GM08714 (cell line): ENCODE results near the gene ATP6AP2.

Experiments
- H3K4me3 ChIP-seq: fragments of 200-500 bp; sonication (Bioruptor generic); 2 replicates; pipeline ENCODE4 v1.5.1; 2014; ENCODE audit warnings: mild to moderate bottlenecking, low read length, inconsistent platforms
- ZNF274 ChIP-seq: IDR thresholded peaks from 2 replicates; pipeline ENCODE4 v1.6.1; 2012; ENCODE audit warnings: mild to moderate bottlenecking, low read depth, low read length

ATP6AP2 gene

DNA sequence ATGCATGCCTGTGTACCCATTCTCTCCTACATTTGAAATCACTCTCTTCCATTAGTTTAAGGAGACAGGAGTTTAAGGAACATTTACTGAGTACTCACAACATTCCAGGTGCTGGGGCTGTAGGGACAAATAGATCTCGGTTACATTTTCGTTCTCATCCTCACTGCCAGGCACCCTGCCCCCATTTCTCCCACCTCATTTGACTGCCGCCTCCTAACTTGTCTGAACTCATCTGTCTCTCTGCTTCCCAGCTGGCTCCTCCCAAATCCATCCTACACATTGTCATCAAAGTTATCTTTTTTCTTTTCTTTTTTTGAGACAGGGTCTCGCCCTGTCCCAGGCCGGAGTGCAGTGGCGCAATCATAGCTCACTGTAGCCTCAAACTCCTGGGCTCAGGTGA lies 22.7 kb downstream of the ATP6AP2 start:
- no peak for TF ChIP-seq ZNF274

DNA sequence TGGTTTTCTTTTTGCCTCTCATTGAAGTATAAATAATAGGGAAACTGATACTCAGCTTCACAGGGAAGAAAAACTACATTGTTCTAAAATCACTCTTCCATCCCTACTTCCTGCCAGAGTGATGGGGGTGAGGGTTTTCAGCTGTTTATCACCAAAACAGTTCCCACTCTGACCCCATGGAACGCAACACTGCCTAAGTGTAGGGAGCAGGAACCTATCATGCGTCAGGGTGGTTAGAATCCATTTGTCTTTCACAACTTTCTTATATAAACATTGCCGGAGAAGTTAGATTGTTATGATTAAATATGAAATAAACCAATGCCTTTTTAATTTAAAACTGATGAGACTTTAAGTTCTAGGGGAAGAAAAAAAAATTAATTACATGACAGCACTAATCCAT lies 26.6 kb downstream of the ATP6AP2 start:
- TF ChIP-seq ZNF274: no peak
- H3K4me3 ChIP-seq: no peak overlapping the region

More for the DNA sequence above, 22.7 kb downstream of the ATP6AP2 start:
- H3K4me3 ChIP-seq: no peak overlapping the region

DNA sequence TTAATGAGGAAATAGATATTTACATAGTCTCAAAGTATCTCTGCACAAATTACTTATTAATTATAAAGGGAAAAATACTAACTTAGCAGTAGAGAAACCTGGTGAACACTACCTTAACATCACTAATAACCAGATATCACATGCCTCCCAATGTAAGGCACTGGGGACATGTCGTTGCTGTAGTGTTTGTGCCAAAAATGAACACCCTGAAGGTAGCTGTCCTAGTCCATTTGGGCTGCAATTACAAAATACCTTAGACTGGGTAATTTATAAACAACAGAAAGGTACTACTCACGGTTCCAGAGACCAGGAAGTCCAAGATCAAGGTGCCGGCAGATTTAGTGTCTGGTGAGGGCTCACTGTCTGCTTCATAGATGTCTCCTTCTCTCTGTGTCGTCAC lies 31.7 kb downstream of the ATP6AP2 start:
- H3K4me3 ChIP-seq: no peak overlapping the region
- TF ChIP-seq ZNF274: no peak

DNA sequence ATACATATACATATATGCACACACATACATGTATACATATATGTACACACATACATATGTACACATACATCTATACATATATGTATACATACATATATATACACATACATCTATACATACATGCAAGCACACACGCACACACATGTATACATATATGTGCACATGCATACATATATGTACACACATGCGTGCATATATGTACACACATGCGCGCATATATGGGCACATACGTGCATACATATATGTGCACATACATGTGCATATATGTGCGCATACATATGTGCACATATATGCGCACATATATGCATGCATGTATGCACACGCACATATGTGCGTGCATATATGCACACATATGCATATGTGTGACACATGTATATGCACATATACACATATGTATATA lies 35.2 kb downstream of the ATP6AP2 start:
- H3K4me3 ChIP-seq: no peak overlapping the region
- TF ChIP-seq ZNF274: no peak

DNA sequence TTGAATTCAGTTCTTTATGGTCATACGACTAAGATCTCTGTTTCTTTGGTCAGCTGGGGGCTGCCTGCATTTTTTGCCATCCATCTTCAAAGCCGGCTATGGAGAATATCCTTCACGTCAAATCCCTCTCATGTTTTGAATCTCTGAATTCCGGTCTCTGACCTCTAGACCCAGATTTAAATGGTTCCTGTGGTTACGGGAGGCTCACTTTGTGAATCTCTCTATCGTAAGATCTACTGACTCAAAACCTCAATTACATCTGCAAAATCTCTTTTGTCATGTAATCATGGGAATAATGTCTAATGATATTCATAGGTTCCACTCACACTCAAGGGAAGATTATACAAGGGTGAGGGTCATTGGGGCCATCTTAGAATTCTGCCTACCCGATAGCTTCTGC lies 36.8 kb downstream of the ATP6AP2 start:
- H3K4me3 ChIP-seq: no peak overlapping the region
- no peak for TF ChIP-seq ZNF274

DNA sequence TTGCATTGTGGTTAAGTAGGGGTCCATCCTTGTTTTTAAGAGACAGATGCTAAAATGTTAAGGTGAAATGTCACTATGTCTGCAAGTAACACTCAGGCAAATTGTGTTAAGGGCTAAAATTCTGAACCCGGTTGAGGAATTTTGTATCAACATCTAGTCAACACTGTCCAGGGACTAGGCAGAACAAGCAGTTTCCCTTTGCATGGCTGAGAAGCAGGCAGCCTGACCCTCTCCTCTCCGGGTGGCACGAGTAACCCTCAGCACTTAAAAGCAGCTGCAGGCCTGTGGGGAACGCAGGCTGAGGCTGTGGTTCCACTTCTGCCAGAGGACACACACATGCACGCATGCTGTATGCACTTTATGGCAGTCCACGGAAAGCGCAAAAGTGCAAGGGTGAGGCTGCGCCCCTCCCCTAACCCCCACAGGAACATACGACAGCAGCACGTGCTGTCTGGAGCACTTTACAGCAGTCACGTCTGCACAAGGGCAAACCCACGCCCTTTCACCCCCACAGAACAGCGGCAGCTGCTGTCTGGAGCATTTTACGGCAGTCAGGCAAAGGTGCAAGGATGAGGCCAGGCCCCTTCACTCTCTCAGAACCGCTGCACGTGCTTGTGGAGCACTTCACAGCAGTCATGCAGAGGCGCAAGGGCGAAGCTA lies 41.8 kb downstream of the ATP6AP2 start:
- no peak overlapping the region for H3K4me3 ChIP-seq
- TF ChIP-seq ZNF274: no peak

DNA sequence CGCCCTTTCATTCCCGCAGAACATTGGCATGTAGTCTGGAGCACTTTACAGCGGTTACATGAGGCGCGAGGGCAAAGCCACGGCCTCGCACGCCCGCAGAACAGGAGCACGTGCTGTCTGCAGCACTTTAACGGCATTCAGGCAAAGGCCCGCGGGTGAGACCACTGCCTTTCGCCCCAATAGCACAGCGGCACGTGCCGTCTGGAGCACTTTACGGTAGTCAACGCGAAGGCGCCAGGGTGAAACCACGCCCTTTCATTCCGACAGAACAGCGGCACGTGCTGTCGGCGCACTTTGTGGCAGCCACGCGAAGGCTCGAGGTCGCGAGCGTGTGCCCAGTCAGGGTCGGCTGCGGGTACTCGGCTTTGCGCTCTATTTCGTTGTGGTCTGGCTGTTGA lies 42.4 kb downstream of the ATP6AP2 start, which contains the start of gene MPC1L:
Gene MPC1L, plus strand, starts transcription at position 290 of the 398 bp plus-strand sequence. CDS start 138 bp downstream, outside the sequence.
- TF ChIP-seq ZNF274: no peak

DNA sequence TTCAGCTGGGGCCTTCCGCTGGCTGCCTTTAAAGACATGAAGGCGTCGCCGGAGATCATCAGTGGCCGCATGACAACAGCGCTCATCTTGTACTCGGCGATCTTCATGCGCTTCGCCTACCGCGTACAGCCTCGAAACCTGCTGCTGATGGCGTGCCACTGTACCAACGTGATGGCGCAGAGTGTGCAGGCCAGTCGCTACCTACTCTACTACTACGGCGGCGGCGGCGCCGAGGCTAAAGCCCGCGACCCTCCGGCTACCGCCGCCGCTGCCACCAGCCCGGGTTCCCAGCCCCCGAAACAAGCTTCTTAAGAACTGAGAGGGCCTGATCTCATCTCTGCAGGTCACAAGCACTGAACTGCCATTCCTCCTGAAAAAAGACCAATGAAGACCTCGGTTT lies 42.9 kb downstream of the ATP6AP2 start:
- H3K4me3 ChIP-seq: no peak overlapping the region
- no peak for TF ChIP-seq ZNF274

More for the DNA sequence above, 42.4 kb downstream of the ATP6AP2 start, which contains the start of gene MPC1L:
- no peak within 1 kb of the TSS for H3K4me3 ChIP-seq

DNA sequence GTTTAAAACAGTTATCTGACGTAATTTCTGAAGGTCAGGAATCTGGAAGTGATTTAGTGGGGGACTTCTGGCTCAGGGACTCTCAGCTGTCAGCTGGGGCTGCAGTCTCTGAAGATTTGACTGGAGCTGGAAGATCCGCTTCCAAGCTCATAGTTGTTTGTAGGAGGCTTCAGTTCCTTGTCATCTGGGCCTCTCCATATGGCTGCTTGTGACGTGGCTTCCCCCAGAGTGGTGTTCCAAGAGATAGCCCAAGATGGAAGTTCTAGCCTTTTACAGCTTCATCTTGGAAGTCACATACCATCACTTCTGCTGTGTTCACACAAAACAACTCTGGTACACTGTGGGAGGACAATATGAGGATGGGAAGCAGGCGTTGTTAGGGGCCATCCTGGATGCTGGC lies 44.5 kb downstream of the ATP6AP2 start:
- no peak for TF ChIP-seq ZNF274

DNA sequence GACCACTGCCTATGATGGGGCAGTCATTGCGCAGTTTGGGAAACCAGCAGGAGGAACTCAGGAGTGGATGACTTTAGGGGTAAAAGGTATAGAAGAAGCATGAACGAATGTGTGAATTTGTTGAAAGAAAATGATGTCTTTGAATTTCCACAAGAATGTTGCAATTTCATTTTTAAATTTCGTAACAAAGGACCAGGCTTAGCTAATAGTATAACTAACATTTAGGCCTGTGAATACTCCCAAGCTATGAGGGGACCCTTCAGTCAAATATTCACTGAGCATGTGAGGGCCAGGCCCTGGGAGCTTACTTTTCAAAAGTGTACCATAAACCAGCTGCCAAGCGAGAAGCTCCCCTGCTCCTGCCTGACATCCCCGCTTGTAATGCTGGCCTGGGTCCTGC lies 47.7 kb downstream of the ATP6AP2 start:
- H3K4me3 ChIP-seq: no peak overlapping the region
- no peak for TF ChIP-seq ZNF274

More for the DNA sequence above, 44.5 kb downstream of the ATP6AP2 start:
- H3K4me3 ChIP-seq: no peak overlapping the region

DNA sequence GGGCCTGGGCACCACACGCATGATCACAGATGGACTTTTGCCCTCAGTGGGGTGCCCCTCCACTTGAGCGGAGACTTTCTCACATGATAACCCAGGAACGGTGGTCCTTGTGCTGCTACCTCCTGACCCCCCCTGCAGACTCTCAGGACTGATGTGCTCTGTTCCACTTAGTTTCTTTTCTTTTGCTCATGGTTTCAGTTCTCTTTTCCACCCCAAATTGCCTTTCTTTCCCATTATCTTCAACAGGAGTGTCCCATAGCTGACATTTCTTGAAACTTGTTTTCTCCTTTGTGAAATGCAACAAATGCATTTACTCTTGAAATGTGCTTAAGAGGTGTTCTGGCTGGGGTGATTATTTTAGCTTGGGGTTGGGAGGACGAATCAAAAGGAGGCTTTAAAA lies 51.4 kb downstream of the ATP6AP2 start:
- H3K4me3 ChIP-seq: no peak overlapping the region
- no peak for TF ChIP-seq ZNF274

DNA sequence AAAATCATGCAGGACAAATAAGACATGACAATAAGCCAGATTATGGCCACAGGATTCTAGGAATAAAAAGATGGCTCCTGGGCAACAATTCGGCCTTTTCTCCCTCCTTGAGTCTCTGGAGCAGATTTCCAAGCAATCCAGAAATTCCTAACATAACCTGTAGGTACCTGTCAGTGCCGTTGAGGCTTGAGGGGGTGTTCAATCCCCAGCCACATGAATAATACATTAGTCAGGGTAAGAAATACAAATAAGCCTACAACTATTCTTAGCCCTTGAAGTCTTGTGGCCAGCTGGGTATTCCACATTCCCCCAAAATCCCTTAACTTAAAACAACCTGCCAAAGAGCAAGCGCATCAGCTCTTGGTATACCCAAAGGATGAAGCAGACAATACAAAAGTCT lies 56.9 kb downstream of the ATP6AP2 start:
- H3K4me3 ChIP-seq: no peak overlapping the region
- no peak for TF ChIP-seq ZNF274

DNA sequence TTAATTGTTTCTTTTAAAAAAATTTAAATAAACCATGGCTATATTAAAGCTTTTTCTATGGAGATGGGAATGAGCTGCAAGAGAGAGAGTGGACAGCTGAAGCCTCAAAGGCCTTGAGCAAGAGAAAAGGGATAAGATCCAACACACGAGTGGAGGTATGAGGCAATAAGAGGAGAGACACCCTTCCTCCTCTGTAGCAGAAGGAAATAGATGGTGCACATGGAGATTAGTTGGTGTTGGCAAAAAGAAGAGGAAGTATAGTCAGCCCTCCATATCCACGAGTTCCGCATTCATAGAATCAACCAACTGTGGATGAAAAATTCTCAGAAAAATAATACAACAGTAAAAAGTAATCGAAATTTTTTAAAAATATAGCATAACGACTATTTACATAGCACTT lies 63.4 kb downstream of the ATP6AP2 start:
- H3K4me3 ChIP-seq: peak overlapping the region; percentile 70
- TF ChIP-seq ZNF274: no peak

DNA sequence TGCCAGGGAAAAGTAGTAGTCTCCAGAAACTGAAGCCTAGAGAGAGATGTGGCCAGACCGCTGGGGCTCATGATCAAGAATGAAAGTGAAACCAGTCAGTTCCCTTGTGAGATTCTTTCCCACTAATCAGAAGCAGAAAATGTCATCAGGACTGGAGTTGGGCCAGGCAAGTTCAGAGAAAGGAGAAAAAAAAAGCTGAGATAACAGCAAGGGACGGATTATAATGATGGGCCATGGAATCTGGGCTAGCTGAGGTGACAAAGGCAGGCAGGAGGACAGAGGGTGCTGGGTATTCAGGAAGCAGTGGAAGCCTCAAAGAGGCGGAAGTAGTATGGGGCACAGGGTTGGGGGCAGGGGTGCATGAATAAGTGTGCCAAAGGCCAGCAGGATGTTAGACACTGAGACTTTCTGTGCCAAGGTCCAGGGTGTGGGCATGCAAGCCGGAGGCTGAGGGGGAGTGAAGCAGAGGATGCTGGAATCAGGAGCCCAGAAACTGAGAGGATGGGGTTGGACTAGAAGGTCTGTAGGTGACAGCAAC lies 64.1 kb downstream of the ATP6AP2 start:
- H3K4me3 ChIP-seq: peak overlapping the region; percentile 70
- TF ChIP-seq ZNF274: no peak

DNA sequence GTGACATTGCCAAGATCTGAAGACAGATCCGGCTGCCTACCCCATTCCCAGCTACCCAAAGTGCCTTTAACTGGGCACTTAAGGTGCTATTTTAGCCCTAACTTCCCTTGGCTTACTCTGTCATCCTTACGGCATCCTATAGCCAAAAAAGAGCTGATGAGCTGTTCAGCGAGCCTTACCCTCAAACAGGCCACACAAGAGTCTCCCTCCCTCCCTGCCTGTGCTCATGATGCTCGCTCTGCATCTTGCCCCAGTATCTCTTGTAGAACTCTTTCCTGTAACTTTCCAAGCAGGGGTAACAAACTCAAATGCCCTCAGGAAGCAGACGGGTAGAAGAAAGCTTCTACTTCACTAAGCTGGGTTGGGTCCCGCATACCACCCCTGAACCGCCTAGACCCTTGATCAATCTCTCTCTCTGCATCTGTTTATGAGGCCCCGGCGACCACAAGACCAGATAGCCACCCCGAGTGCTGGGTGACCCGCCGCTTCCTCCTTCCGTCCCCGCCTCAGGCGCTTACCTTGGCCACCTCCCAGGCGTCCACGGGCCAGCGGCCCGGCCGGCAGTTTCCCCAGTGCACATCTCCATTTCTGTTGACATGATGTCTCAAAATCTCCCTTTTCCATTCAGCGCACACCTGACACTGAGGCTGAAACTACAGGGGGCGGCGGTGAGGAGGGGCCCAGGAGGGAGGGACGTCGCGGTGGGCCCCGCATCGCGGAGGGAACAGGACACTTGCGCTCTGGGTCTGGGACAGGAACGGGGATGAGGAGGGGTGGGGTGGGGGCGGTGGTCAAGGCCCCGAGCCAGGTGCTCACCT lies 65.9 kb downstream of the ATP6AP2 start:
- TF ChIP-seq ZNF274: no peak
- H3K4me3 ChIP-seq: peak overlapping the region; percentile 93
